ENCODE data around the gene PRKAG2. TPM values are rescaled to one million over a fixed set of nuclear protein-coding genes. Genes with fewer than 3 reads are reported as not detected.

The PRKAG2 gene
- total and polyA plus RNA-seq, 2 of the 8 experiments (the other 6 are each of a cell fraction or from before 2014, with no cell fraction given): 7.5 to 18.1 TPM

DNA sequence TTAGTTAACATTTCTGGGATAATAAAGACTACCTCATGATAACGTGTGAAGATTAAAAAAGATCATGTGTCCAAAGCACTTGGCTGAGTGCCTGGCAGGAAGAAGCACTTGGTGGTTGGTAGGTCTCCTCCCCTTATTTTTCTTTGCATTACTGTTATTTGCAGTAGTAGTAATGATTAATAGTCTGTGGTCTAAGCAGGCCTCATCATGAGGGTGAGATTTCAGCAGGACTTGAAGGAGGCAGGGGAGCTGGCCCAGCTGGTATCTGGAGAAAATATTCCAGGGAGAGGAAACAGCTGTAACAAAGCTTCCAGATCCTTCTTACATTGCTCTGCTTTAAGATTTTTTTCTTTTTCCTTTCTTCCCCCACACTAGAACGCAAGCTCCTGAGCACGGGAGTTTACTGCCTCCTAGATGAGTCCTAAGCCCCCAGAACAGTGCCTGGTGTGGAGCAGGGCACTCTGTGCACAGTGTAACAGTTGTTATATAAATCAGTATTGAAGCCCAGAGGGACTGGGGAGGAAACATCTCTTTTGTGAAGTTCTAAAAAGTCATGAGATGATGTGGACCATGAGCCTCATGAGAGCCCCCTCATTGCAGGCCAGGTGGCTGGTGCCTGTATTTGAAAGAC lies 326.1 kb downstream of the PRKAG2 start (continued):
- TF ChIP-seq, protein P1, sequence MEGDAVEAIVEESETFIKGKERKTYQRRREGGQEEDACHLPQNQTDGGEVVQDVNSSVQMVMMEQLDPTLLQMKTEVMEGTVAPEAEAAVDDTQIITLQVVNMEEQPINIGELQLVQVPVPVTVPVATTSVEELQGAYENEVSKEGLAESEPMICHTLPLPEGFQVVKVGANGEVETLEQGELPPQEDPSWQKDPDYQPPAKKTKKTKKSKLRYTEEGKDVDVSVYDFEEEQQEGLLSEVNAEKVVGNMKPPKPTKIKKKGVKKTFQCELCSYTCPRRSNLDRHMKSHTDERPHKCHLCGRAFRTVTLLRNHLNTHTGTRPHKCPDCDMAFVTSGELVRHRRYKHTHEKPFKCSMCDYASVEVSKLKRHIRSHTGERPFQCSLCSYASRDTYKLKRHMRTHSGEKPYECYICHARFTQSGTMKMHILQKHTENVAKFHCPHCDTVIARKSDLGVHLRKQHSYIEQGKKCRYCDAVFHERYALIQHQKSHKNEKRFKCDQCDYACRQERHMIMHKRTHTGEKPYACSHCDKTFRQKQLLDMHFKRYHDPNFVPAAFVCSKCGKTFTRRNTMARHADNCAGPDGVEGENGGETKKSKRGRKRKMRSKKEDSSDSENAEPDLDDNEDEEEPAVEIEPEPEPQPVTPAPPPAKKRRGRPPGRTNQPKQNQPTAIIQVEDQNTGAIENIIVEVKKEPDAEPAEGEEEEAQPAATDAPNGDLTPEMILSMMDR (IDR thresholded peaks at IDR 0.05; ENCODE audit: control extremely low read depth in 1 of 3, insufficient read depth in 1 of 3, low read depth in 1 of 3, low read length in 3 of 3): no peak
- no peak for TF ChIP-seq HDAC2 (IDR thresholded peaks at IDR 0.05; ENCODE audit: borderline replicate concordance in 1 of 2, low read depth in 2 of 2, low read length in 2 of 2)

All from H1 (cell line).